HEK293T (cell line): ENCODE results near the gene OR51V1.

ENCODE experiments used
- ELF4 ChIP-seq: fragments of 450-650 bp; IDR thresholded peaks from 2 replicates; pipeline ENCODE4 v1.6.1; 2017; ENCODE audit warnings: antibody characterized with exemption
- FOXM1 ChIP-seq: fragments of 450-650 bp; IDR thresholded peaks from 2 replicates; pipeline ENCODE4 v1.6.1; 2017; ENCODE audit warnings: mild to moderate bottlenecking, borderline replicate concordance
- HDGF ChIP-seq: fragments of 450-650 bp; IDR thresholded peaks from 2 replicates; pipeline ENCODE4 v1.6.1; 2017; ENCODE audit warnings: antibody characterized with exemption, borderline replicate concordance
- LEF1 ChIP-seq: fragments of 450-650 bp; IDR thresholded peaks from 2 replicates; pipeline ENCODE4 v1.6.1; 2017; ENCODE audit warnings: mild to moderate bottlenecking, borderline replicate concordance
- SP1 ChIP-seq: fragments of 450-650 bp; IDR thresholded peaks from 2 replicates; pipeline ENCODE4 v1.6.1; 2017
- TARDBP ChIP-seq: fragments of 450-650 bp; IDR thresholded peaks from 2 replicates; pipeline ENCODE4 v1.6.1; 2016
- TF ChIP-seq, protein P1 (sequence below): fragments of 450-650 bp; IDR thresholded peaks from 2 replicates; pipeline ENCODE4 v1.6.1; 2016

DNA sequence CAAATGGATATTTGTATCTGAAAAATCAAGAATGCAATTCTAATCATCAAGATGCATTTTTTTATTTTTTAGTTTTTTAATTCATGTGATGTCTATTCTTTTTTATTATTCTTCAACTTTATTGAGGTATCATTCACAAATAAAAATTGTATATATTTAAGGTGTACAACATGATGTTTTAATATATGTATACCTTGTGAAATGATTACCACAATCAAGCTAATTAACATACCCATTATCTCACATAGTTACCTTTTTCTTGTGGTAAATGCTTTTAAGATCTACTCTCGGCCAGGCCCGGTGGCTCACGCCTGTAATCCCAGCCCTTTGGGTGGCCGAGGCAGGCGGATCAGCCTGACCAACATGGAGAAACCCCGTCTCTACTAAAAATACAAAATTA is 22.7 kb upstream of the OR51V1 start:
- TF ChIP-seq, protein P1, sequence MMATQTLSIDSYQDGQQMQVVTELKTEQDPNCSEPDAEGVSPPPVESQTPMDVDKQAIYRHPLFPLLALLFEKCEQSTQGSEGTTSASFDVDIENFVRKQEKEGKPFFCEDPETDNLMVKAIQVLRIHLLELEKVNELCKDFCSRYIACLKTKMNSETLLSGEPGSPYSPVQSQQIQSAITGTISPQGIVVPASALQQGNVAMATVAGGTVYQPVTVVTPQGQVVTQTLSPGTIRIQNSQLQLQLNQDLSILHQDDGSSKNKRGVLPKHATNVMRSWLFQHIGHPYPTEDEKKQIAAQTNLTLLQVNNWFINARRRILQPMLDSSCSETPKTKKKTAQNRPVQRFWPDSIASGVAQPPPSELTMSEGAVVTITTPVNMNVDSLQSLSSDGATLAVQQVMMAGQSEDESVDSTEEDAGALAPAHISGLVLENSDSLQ, result no peak
- TF ChIP-seq SP1 (no peak), TARDBP (no peak), LEF1 (no peak), HDGF (no peak), FOXM1 (no peak), ELF4 (no peak)
